Astrocyte of the spinal cord (primary cell): ENCODE measurements around the gene TMEM47.

Experiments
- DNase-seq: peaks from one replicate; pipeline ENCODE4 v3.0.0; 2011; ENCODE audit warnings: low read depth, low spot score
- H3K4me3 ChIP-seq: 2 replicates; pipeline ENCODE4 v1.5.1; 2011; ENCODE audit warnings: low read depth, mild to moderate bottlenecking, low read length, moderate library complexity
- in situ Hi-C: cut with HindIII; loops from 2 replicates; pipeline ENCODE4 v1.10.0; 2017; ENCODE audit warnings: low sequenced_read_pairs
- TF ChIP-seq, protein P1 (sequence below): IDR thresholded peaks from 2 replicates; pipeline ENCODE4 v1.5.1; 2012; ENCODE audit warnings: low read depth, mild to moderate bottlenecking, low read length, inconsistent platforms

Gene TMEM47

DNA sequence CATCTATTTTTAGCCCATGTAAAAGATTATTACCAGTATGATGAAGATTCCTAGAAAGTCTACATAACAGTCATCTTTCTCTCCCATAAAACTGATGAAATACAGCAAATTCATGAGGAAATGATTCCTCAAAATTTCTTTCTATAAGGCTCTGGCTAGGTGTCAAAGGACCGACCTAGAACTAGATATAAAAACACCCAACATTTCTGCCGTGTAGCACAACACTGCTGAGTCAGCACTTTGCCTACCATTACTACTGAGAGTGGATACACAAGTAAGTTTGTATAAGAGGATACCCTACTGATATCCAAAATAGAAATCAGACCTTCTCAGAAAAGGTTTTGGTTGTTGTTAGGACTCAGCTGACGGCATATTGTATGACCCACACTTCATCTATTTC lies 24.7 kb downstream of the TMEM47 start:
- no peak overlapping the region for H3K4me3 ChIP-seq
- DNase-seq: peak; percentile 28
- in situ Hi-C loops: no loop called here
- TF ChIP-seq, protein P1, sequence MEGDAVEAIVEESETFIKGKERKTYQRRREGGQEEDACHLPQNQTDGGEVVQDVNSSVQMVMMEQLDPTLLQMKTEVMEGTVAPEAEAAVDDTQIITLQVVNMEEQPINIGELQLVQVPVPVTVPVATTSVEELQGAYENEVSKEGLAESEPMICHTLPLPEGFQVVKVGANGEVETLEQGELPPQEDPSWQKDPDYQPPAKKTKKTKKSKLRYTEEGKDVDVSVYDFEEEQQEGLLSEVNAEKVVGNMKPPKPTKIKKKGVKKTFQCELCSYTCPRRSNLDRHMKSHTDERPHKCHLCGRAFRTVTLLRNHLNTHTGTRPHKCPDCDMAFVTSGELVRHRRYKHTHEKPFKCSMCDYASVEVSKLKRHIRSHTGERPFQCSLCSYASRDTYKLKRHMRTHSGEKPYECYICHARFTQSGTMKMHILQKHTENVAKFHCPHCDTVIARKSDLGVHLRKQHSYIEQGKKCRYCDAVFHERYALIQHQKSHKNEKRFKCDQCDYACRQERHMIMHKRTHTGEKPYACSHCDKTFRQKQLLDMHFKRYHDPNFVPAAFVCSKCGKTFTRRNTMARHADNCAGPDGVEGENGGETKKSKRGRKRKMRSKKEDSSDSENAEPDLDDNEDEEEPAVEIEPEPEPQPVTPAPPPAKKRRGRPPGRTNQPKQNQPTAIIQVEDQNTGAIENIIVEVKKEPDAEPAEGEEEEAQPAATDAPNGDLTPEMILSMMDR: no peak

DNA sequence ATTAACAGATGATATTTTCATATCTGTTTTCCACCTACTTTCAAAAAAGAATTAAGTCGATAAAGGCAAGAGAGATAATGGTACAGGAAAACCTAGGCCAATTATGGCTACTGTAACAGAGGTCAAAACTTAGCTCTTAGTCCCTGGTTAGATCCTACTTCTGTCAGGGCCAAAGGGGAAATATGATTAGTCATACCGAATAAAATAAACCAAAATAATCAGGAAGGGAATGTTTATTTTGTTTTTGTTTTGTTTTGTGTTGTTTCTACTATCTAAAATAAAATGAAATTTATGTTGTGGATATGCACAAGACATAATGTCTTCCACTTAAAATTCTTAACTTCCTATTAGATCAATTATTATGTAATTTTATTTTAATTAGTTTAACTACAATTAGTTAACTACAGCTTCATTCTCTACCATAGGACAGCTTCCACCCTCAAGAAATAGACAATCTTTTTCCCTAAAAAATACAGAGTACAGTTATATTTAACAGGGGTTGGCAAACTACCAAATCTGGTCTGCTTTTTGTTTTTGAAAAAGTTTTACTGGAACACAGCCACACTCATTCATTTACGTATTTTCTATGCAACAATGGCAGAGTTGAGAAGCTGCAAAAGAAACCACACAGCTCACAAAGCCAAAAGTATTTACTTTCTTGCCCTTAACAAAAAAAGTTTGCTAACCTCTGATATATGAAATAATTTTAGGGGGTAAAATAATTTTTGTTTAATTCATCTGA lies 25.4 kb downstream of the TMEM47 start:
- DNase-seq: peak; percentile 68
- TF ChIP-seq, protein P1: no peak
- H3K4me3 ChIP-seq: no peak overlapping the region
- in situ Hi-C loops: no loop called here

DNA sequence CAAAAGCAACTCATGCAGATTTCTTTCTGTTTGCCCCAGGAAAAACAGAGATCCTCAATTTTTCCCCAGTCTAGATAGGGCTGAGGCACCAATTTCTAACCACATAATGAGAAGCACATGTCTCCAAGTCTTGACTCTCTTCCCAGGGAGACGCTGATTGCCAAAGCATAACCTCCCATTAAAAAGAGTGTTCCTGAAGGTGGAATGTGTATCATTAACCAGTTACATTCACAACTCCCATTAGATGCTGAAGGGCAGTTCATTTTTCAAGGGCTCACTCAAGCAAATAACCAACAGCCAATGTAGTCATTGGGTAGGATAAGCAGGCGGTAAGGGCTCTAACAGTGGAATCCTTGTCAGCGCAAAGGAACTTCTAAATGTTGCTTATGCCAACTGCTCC lies 27.5 kb downstream of the TMEM47 start:
- TF ChIP-seq, protein P1: no peak
- in situ Hi-C loops: no loop called here
- H3K4me3 ChIP-seq: no peak overlapping the region
- DNase-seq: peak; percentile 64

DNA sequence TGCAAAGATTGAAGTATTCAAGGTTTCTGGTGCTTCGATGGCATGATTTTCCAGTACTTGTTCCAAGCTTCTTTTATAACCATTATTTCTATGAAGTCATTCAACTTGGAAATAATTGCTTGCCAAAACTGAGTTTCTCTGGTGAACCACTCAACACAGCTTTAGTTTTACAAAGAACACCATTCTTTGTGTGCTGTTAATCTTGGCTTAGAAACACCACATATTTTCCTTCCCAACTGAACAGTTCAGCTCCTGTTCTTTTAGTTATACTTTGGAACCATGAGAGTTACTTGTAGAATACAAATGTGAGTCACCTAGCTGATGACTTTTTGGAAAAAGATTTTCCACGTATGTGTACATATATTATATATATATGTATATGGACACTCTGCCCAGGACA lies 32.7 kb downstream of the TMEM47 start:
- in situ Hi-C loops: no loop called here
- peak; percentile 58 for DNase-seq
- H3K4me3 ChIP-seq: no peak overlapping the region
- TF ChIP-seq, protein P1: no peak

DNA sequence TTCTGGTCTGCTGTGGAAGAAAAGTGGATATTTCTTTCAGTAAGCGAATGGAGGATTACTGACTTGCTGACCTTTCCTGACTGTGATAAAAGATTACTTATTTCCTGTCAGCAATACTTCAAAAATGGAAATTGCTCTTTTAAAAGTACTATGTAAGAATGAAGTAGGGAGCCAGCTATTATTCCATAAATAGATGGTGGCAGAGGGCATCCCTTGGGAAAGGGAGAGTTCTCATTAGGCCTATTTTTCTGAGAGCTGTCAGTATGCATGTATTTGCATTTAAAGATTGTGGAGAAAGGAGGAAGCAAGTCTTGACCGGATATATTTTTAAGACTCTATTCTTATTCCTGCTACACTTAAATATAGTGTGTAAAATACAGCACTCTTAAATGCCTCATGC lies 37.2 kb downstream of the TMEM47 start:
- no peak for DNase-seq
- H3K4me3 ChIP-seq: no peak overlapping the region
- TF ChIP-seq, protein P1: no peak
- in situ Hi-C loops: no loop called here

DNA sequence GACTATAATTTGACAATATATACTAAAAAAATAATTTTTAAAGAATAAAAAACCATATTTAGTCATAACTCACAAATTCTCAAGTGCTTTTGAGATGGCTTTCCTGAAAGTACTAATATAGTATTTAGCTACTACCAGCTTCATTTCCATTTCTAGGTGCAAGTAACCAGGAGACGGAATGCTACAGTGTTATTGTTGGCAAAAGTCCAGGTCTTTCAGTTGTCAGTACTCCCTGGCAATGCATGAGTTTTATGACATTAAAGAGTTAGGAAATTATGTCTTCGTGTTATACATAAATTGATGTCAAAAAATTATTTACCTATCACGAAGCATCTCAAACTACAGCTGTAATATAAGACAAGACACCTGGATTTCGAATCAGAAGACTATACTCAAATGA lies 45.0 kb downstream of the TMEM47 start:
- TF ChIP-seq, protein P1: no peak
- in situ Hi-C loops: no loop called here
- DNase-seq: no peak
- no peak overlapping the region for H3K4me3 ChIP-seq
